NB4 (cell line): ENCODE measurements around the gene SCAPER.
"Not testable (repeated sequence)": the region's sequence is repeated elsewhere in the genome, so short reads cannot be mapped to it uniquely, and the experiment has no call there.

Experiments
- DNase-seq: peaks from one replicate; pipeline ENCODE4 v3.0.0; 2010; ENCODE audit warnings: low read depth
- H3K4me3 ChIP-seq: one replicate; pipeline ENCODE4 v1.5.1; 2011; ENCODE audit warnings: mild to moderate bottlenecking, low read depth, low read length, moderate library complexity
- MYC ChIP-seq: IDR thresholded peaks from 2 replicates; pipeline ENCODE4 v1.6.1; 2011; ENCODE audit warnings: low read depth, low read length
- POLR2A ChIP-seq: IDR thresholded peaks from 2 replicates; pipeline ENCODE4 v1.6.1; 2011; ENCODE audit warnings: mild to moderate bottlenecking; ENCODE audit not compliant: insufficient read length; ENCODE audit errors: extremely low read depth
- TF ChIP-seq, protein P1 (sequence below): IDR thresholded peaks from one replicate; pipeline ENCODE4 v1.5.1; 2012; ENCODE audit warnings: low read depth, low read length
- TF ChIP-seq, protein P2 (sequence below): IDR thresholded peaks from 2 replicates; pipeline ENCODE4 v1.6.1; 2011; ENCODE audit warnings: low read depth, low read length

The SCAPER gene

DNA sequence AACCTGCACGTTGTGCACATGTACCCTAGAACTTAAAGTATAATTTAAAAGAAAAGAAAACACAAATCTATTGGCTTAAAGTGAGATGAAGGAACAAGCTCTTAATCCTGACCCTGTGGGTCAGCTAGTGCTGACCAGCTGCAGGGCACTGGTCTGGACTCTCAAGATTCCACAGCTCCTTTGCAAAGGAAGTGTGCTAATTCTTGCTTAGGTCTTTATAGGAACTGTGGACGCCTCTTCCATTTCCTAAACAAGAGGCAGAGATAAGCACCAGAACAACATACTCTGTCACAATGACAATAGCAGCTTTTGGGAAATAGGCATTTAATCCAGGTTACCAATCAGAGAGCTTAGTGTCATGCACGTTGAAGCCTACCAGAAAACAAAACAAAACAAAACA lies 402.5 kb downstream of the SCAPER start:
- TF ChIP-seq POLR2A (no peak), MYC (no peak)
- TF ChIP-seq, protein P1, sequence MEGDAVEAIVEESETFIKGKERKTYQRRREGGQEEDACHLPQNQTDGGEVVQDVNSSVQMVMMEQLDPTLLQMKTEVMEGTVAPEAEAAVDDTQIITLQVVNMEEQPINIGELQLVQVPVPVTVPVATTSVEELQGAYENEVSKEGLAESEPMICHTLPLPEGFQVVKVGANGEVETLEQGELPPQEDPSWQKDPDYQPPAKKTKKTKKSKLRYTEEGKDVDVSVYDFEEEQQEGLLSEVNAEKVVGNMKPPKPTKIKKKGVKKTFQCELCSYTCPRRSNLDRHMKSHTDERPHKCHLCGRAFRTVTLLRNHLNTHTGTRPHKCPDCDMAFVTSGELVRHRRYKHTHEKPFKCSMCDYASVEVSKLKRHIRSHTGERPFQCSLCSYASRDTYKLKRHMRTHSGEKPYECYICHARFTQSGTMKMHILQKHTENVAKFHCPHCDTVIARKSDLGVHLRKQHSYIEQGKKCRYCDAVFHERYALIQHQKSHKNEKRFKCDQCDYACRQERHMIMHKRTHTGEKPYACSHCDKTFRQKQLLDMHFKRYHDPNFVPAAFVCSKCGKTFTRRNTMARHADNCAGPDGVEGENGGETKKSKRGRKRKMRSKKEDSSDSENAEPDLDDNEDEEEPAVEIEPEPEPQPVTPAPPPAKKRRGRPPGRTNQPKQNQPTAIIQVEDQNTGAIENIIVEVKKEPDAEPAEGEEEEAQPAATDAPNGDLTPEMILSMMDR, result no peak
- TF ChIP-seq, protein P2, sequence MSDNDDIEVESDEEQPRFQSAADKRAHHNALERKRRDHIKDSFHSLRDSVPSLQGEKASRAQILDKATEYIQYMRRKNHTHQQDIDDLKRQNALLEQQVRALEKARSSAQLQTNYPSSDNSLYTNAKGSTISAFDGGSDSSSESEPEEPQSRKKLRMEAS, result no peak
- H3K4me3 ChIP-seq, result no peak overlapping the region
- DNase-seq, result no peak

DNA sequence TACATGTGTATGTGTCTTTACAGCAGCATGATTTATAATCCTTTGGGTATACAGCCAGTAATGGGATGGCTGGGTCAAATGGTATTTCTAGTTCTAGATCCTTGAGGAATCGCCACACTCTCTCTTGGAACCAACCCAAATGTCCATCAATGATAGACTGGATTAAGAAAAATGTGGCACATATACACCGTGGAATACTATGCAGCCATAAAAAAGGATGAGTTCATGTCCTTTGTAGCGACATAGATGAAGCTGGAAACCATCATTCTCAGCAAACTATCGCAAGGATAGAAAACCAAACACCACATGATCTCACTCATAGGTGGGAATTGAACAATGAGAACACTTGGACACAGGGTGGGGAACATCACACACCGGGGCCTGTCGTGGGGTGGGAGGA lies 403.0 kb downstream of the SCAPER start:
- not testable (repeated sequence) for DNase-seq, H3K4me3 ChIP-seq

DNA sequence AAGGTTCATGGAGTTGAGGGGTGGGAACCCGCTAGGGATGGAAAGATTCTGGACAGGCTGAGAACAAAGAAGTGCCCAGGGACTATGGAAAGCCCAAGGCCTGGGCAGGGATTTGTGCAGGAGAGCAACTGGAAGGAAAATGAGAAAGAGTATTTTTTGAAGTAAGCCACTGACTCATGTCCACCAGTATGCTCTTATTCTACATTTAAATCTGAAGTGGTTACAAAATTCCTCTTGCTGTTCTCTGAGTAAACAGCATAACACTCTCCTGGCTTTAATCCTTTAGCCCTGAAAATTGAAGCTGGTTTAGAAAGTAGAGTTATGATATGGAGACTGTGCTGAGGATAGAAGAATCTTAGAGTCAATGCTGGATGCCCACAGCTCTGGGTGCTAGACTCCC lies 403.4 kb downstream of the SCAPER start:
- TF ChIP-seq, protein P2, result no peak
- TF ChIP-seq MYC (no peak), POLR2A (no peak)
- TF ChIP-seq, protein P1, result no peak
- DNase-seq, result no peak

DNA sequence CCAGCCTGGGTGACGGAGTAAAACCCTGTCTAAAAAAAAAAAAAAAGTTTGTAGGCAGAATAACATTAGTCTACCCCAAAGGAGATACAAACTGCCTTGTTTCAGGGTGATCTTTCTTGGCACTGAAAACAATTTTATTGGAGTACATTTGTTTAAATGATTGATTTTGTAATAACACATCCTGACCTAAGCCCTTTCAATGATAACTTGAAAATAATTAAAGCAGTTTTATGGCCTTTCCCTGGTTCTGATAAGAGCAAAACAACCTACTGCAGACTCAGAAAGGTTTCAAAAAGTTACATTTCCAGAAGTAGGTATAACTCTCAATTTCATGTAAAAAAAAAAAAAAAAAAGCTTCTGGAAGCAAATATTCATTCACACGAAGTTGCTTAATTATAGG lies 404.1 kb downstream of the SCAPER start:
- DNase-seq, result no peak
- TF ChIP-seq, protein P1, result no peak
- TF ChIP-seq, protein P2, result no peak
- TF ChIP-seq POLR2A (no peak), MYC (no peak)

More for the DNA sequence above, 403.4 kb downstream of the SCAPER start:
- H3K4me3 ChIP-seq, result no peak overlapping the region

DNA sequence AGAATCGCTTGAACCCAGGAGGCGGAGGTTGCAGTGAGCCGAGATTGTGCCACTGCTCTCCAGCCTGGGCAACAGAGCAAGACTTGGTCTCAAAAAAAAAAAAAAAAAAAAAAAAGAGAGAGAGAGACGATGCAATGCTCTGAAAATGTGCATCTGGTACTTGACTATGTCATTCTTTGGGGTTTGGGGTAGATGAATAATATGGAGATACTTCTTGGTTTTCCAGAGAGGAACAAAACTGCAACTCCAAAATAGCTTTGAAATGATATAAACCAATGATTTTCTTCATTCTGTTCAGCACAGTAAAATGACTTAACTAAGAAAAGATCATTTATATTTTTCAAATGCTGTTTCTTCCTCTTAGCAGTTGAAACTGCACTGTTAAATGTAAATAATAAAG lies 409.7 kb downstream of the SCAPER start:
- no peak overlapping the region for H3K4me3 ChIP-seq
- TF ChIP-seq POLR2A (no peak), MYC (no peak)
- TF ChIP-seq, protein P2, result no peak
- TF ChIP-seq, protein P1, result no peak
- DNase-seq, result no peak

More for the DNA sequence above, 404.1 kb downstream of the SCAPER start:
- H3K4me3 ChIP-seq, result no peak overlapping the region

DNA sequence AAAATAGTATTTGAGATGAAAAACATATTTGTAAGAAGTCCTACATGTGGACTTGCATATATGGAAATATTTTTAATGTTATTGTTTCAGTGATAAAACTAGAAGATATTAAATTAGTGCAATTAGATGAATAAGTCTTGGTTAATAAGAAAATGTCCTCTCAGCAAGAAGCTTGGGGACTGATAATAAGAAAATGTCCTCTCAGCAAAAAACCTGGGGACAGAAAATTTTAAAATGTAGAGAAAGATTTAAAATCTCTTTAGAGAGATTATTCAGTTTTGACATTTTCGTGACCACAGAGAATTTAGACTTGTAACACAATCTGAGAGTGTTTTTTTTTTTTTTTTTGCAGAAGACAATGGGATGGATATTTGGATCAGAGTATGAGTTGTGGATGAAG lies 412.6 kb downstream of the SCAPER start:
- TF ChIP-seq POLR2A (no peak), MYC (no peak)
- TF ChIP-seq, protein P1, result no peak
- TF ChIP-seq, protein P2, result no peak
- H3K4me3 ChIP-seq, result no peak overlapping the region
- DNase-seq, result no peak
